Measurements from ENCODE around the gene RRP12.
"Not testable (repeated sequence)": the region's sequence is repeated elsewhere in the genome, so short reads cannot be mapped to it uniquely, and the experiment has no call there.

Gene RRP12

DNA sequence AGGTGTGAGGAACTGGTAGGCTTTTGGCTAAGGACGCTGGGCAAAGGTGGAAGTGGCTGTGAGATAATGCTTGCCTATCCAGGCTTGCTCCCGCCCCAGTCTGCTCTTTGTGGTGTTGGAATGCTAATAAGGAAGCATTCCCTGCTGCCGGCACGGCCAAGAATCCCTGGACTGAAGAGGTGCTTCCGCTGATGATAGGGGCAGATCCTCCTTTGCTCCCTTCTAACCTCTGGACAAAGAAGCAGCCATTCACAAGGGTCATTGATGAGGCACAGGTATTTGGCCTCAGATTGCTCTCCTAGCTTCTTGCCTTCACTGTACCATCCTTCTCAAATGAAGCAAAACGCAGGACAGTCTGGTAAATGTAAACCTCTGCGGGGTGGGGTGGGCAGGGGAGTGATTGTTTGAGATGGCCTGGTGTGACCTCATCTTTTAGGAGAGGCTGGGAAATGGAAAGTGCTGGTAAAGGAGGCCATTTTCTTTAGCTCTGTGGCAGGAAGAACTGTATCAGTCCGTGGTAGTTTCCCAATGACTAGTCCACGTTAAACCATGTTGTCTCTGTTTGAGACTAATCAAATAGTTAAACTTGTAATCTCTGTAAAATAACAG, 26.5 kb upstream of the RRP12 start:
- peaks cover 6% of the 10 kb centered on the region for H3K4me1 ChIP-seq

GRCh38 chr10:97426776-97427570, 25.8 kb upstream of the RRP12 start:
- DNase-seq: no peak
- H3K4me1 ChIP-seq: peaks cover 6% of the 10 kb centered on the region
- H3K36me3 ChIP-seq: peaks cover 47% of the 10 kb centered on the region
- no peaks in the 10 kb centered on the region for H3K9me3 ChIP-seq
- H3K27me3 ChIP-seq: no peaks in the 10 kb centered on the region
- TF ChIP-seq, protein P1, sequence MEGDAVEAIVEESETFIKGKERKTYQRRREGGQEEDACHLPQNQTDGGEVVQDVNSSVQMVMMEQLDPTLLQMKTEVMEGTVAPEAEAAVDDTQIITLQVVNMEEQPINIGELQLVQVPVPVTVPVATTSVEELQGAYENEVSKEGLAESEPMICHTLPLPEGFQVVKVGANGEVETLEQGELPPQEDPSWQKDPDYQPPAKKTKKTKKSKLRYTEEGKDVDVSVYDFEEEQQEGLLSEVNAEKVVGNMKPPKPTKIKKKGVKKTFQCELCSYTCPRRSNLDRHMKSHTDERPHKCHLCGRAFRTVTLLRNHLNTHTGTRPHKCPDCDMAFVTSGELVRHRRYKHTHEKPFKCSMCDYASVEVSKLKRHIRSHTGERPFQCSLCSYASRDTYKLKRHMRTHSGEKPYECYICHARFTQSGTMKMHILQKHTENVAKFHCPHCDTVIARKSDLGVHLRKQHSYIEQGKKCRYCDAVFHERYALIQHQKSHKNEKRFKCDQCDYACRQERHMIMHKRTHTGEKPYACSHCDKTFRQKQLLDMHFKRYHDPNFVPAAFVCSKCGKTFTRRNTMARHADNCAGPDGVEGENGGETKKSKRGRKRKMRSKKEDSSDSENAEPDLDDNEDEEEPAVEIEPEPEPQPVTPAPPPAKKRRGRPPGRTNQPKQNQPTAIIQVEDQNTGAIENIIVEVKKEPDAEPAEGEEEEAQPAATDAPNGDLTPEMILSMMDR (IDR thresholded peaks at IDR 0.05; ENCODE audit: low read depth, low read length): no peak
- H3K4me3 ChIP-seq (ENCODE audit: low read depth, low read length): peak overlapping the region; percentile 95

More for the DNA sequence above, 26.5 kb upstream of the RRP12 start:
- H3K36me3 ChIP-seq: peaks cover 49% of the 10 kb centered on the region
- H3K4me3 ChIP-seq (ENCODE audit: low read depth, low read length): peak overlapping the region; percentile 95
- no peak for DNase-seq
- no peaks in the 10 kb centered on the region for H3K27me3 ChIP-seq
- TF ChIP-seq, protein P1 (IDR thresholded peaks at IDR 0.05; ENCODE audit: low read depth, low read length): no peak
- H3K9me3 ChIP-seq: no peaks in the 10 kb centered on the region

DNA sequence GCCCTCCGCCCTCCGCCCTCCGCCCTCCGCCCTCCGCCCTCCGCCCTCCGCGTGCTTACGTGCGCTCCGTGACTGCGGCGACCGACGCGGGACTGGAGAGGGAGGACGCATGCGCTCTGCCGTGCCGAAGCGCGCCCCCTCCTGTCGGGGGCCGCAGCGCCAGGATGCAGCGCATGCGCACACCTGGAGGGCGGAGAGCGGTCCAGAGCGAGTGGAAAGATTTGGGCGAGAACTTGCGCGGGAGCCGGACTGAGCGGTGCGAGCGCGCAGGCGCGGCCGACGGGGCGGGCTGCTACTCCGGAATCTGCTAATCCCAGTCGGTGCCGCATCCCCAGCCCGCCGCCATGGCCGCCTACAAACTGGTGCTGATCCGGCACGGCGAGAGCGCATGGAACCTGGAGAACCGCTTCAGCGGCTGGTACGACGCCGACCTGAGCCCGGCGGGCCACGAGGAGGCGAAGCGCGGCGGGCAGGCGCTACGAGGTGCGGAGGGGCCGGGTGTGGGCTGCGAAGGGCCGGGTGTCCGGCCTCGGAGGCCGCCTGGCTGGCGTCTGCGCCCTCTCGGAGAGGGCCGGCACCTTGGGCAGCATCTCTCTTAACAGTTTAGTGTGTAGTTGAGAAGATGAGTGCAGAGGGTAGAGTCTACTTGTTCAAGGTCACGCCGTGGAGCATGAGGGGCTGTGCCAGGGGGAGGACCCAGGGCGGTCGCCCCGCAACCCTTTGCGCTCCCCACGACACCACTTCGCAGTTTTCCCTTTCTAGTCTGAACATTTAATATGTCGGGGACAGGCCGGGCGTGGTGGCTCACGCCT, 25.0 kb upstream of the RRP12 start, which contains the start of gene PGAM1:
TSS of gene PGAM1 (plus strand) at position 228 of the 812 bp plus-strand sequence. CDS start at position 345, 117 bp downstream.
- peak; percentile 94 for DNase-seq
- TF ChIP-seq, protein P1 (IDR thresholded peaks at IDR 0.05; ENCODE audit: low read depth, low read length): peak; percentile 60
- Histone ChIP-seq H3K27me3 (no peaks in the 10 kb centered on the region), H3K9me3 (no peaks in the 10 kb centered on the region), H3K4me1 (peaks cover 6% of the 10 kb centered on the region), H3K4me3 (ENCODE audit: low read depth, low read length) (peak within 1 kb of the TSS; percentile 95), H3K36me3 (peaks cover 39% of the 10 kb centered on the region)

- H3K36me3 ChIP-seq: peaks cover 17% of the 10 kb centered on the region
- not testable (repeated sequence) for DNase-seq; H3K4me3 ChIP-seq (ENCODE audit: low read depth, low read length); H3K9me3 ChIP-seq; H3K27me3 ChIP-seq; H3K4me1 ChIP-seq
These were observed 22.6 kb upstream of the RRP12 start for GRCh38 chr10:97423757-97424098.

- DNase-seq: no peak
These were observed 15.4 kb upstream of the RRP12 start for GRCh38 chr10:97416565-97416964.

DNA sequence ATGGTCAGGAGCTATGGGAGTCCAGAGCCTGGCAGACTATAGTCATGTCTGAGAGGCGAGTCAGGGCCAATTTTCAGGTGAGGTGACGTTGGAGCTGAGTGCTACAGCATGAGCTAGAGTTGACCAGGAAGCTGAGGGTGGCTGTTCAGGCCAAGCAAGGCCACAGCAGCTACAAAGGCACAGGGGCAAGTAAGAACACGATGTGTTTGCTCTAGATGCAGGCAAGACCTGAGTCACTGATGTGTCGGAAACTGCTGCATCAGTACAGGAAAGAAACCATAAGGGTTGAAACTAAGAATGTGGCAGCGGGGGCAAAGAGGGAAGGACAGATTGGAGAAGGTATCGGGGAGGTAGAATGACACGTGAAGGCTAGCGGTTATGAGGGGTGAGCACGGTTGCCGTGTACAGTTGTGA, 11.8 kb upstream of the RRP12 start:
- TF ChIP-seq, protein P1 (IDR thresholded peaks at IDR 0.05; ENCODE audit: low read depth, low read length): no peak
- H3K4me1 ChIP-seq: no peaks in the 10 kb centered on the region
- DNase-seq: no peak
- H3K36me3 ChIP-seq: no peaks in the 10 kb centered on the region
- H3K9me3 ChIP-seq: no peaks in the 10 kb centered on the region
- no peak overlapping the region for H3K4me3 ChIP-seq (ENCODE audit: low read depth, low read length)
- no peaks in the 10 kb centered on the region for H3K27me3 ChIP-seq

More at GRCh38 chr10:97416565-97416964, 15.4 kb upstream of the RRP12 start:
- Histone ChIP-seq H3K9me3 (no peaks in the 10 kb centered on the region), H3K36me3 (no peaks in the 10 kb centered on the region), H3K4me3 (ENCODE audit: low read depth, low read length) (no peak overlapping the region), H3K27me3 (no peaks in the 10 kb centered on the region), H3K4me1 (no peaks in the 10 kb centered on the region)
- TF ChIP-seq, protein P1 (IDR thresholded peaks at IDR 0.05; ENCODE audit: low read depth, low read length): no peak
